Activated naive CD8-positive, alpha-beta T cell treated with anti-CD3 and anti-CD28 coated beads, Interleukin-2, amount 50 U/mL, for 24 hours (primary cell): Measurements from ENCODE around the gene ARHGAP12.
A peak's percentile ranks its signal among the peaks of the same experiment; 100 is the strongest.

Source experiments
- ATAC-seq: fragments of 150-1000 bp; cut with Tn5 transposase; one replicate; pipeline ENCODE4 v1.10.0; 2021
- DNase-seq: peaks from one replicate; pipeline ENCODE4 v3.0.0; 2021
- H3K27ac Mint-ChIP-seq: one replicate; pipeline ENCODE4 v1.8.0; 2021; ENCODE audit warnings: mild to moderate bottlenecking, mixed read lengths
- H3K27me3 Mint-ChIP-seq: one replicate; pipeline ENCODE4 v1.8.0; 2021; ENCODE audit warnings: mixed read lengths
- H3K36me3 Mint-ChIP-seq: one replicate; pipeline ENCODE4 v1.8.0; 2021; ENCODE audit warnings: low read depth, mixed read lengths
- H3K4me1 Mint-ChIP-seq: one replicate; pipeline ENCODE4 v1.8.0; 2021; ENCODE audit warnings: mixed read lengths
- H3K4me3 Mint-ChIP-seq: one replicate; pipeline ENCODE4 v1.8.0; 2021; ENCODE audit warnings: mild to moderate bottlenecking, moderate library complexity, mixed read lengths
- H3K9me3 Mint-ChIP-seq: one replicate; pipeline ENCODE4 v1.8.0; 2021; ENCODE audit warnings: mixed read lengths

The ARHGAP12 gene

DNA sequence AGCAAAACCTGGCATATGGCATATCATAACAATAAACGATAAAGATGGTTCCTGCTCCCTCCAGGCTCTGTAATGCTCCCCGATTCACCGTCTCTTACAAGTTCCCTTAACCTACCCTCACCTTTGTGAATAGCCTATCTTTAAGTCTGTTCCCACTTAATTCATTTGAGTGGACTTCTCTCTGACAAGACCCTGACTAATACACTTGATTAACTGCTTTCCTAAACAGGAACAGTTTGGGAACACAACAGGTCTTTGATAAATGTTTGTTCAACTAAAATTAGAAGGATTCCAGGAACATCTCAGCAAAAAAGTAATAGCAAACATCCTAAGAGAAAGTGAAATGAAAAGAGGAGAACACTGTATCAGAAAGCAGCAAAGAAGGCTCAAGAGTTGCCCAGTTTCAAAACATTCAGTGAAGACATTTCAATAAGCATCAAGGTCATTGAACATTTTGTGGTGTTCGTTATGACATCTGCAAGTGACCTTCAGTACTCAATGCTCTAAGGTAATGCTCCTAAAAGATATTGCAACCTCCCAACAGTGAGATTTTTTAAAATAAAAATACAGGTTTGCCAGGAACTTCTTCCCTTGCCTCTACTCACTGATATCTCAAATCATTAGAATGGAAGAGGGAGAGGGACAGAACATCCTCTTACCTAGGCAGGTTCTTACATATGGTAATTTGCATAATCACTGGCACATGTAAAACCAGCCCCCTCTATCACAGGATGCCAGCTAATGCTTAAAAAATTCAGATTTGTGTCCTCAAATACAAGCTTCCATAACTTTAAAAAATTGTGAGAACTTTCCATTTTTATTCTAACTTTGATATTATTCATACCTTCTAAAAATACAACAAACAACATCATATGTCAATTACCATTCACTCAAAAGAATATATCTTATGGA, 11.4 kb upstream of the ARHGAP12 start:
- no peak overlapping the region for H3K27ac Mint-ChIP-seq
- no peak overlapping the region for H3K4me3 Mint-ChIP-seq
- H3K9me3 Mint-ChIP-seq, result no peaks in the 10 kb centered on the region
- DNase-seq, result no peak
- H3K27me3 Mint-ChIP-seq, result no peaks in the 10 kb centered on the region
- ATAC-seq, result no peak
- no peaks in the 10 kb centered on the region for H3K36me3 Mint-ChIP-seq
- peaks cover 16% of the 10 kb centered on the region for H3K4me1 Mint-ChIP-seq

DNA sequence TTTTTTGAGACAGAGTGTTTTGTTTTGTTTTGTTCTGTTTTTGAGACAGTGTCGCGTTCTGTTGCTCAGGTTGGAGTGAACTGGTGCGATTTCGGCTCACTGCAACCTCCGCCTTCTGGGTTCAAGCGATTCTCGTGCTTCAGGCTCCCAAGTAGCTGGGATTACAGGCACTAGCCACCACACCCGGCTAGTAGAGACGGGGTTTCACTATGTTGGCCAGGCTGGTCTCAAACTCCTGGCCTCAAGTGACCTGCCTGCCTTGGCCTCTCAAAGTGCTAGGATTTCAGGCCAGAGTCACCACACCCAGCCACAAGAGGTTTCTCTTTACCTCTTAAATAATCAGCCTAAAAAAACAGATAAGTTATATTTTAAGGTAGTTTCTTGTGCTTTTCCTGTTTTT, 8.7 kb upstream of the ARHGAP12 start:
- no peaks in the 10 kb centered on the region for H3K36me3 Mint-ChIP-seq
- no peak overlapping the region for H3K4me3 Mint-ChIP-seq
- H3K9me3 Mint-ChIP-seq, result no peaks in the 10 kb centered on the region

DNA sequence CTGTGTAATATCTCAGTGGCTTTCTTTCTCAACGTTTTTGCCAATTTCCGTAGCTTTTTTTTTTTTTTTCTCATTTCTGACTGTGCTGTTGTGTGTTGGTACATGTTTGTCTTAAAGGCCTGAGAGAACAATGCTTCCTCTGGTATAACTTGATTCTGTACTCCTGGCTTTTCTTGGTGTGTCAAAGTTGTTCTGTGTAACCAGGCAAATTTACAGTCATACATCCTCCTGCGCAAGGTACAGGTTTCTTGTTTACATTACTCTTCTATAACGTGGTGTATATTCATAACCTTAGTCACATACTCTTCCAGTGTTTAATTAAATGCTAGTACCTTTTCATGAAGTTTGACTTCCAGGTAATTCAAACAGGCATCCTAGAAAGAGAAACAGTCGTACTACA, 8.3 kb upstream of the ARHGAP12 start:
- Mint-ChIP-seq H3K4me1 (peaks cover 11% of the 10 kb centered on the region), H3K9me3 (no peaks in the 10 kb centered on the region), H3K27ac (no peak overlapping the region), H3K27me3 (no peaks in the 10 kb centered on the region), H3K36me3 (no peaks in the 10 kb centered on the region), H3K4me3 (no peak overlapping the region)
- no peak for DNase-seq
- ATAC-seq, result no peak

More for the DNA sequence above, 8.7 kb upstream of the ARHGAP12 start:
- no peaks in the 10 kb centered on the region for H3K27me3 Mint-ChIP-seq
- H3K27ac Mint-ChIP-seq, result no peak overlapping the region
- DNase-seq (no peak), ATAC-seq (no peak)
- H3K4me1 Mint-ChIP-seq, result peaks cover 11% of the 10 kb centered on the region

DNA sequence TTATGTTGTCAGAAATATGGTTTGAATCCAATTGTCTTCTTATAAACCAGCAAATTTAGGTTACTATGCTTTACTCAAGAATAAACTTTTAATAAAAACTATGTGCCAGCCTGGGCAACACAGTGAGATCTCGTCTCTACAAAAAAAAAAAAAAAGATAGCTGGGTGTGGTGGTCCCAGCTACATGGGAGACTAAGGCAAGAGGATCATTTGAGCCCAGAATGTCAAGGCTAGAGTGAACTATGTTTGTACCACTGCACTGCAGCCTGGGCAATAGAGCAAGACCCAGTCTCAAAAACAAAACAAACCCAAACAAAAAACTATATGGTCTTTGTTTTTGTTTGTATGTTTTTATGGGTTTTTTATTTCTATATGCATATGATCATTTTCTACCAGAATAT, 7.5 kb upstream of the ARHGAP12 start:
- no peak for DNase-seq
- H3K36me3 Mint-ChIP-seq, result no peaks in the 10 kb centered on the region
- H3K27ac Mint-ChIP-seq, result no peak overlapping the region
- no peaks in the 10 kb centered on the region for H3K27me3 Mint-ChIP-seq
- peaks cover 6% of the 10 kb centered on the region for H3K4me1 Mint-ChIP-seq
- H3K9me3 Mint-ChIP-seq, result no peaks in the 10 kb centered on the region
- H3K4me3 Mint-ChIP-seq, result no peak overlapping the region
- no peak for ATAC-seq

DNA sequence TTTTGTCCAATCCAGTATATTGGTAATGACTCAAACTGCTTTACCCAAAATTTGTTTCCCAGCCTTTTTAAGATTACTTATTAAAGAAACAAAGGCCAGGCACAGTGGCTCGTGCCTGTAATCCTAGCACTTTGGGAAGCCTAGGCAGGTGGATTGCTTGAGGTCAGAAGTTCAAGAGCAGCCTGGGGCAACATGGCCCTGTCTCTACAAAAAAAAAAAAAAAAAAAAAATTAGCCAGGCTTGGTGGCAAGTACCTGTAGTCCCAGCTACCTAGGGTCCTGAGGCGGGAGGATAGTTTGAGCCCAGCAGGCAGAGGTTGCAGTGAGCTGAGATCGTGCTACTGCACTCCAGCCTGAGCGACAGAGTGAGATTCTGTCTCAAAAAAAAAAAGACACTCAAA, 7.0 kb upstream of the ARHGAP12 start:
- Mint-ChIP-seq H3K27ac (no peak overlapping the region), H3K4me1 (peaks cover 2% of the 10 kb centered on the region), H3K4me3 (no peak overlapping the region), H3K9me3 (no peaks in the 10 kb centered on the region), H3K27me3 (no peaks in the 10 kb centered on the region), H3K36me3 (no peaks in the 10 kb centered on the region)
- DNase-seq (no peak), ATAC-seq (no peak)

DNA sequence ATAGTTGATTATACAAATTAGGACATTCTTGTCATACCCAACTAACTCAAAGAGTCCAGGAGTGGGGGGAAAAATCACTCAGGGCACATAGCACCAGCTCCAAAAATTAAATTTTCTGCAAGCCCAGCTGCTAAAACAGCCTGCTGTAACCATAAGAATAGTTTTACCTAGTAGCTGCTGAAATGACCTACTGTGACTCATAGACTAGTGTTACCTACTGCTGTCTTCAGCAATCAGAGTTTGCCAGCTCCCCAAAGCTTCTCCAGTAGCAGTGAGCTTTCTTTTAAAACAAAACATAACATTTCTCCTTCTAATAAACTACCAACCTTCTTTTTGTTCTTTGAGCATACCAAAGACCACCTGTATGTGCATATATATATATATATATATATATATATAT, 4.2 kb upstream of the ARHGAP12 start:
- DNase-seq, result no peak
- Mint-ChIP-seq H3K36me3 (no peaks in the 10 kb centered on the region), H3K27me3 (no peaks in the 10 kb centered on the region), H3K4me1 (peaks cover 14% of the 10 kb centered on the region), H3K4me3 (no peak overlapping the region), H3K9me3 (no peaks in the 10 kb centered on the region), H3K27ac (no peak overlapping the region)
- no peak for ATAC-seq

DNA sequence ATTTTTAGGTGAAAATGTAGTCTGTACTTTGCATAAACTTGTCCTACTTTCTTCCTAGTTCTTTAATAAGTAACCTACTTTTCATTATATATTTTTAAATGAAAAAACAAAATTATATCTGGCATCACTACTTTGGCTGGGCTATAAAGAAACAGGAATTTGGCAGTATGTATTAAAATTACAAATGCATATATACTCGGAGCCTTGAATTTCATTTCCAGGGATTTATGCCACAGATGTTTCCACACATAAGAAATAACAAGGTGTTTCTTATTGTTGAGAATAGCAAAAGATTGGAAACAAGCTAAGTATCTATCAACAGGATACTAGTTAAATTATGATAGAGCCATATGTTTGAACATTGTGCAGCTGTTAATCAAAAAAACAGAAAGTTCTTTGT, 2.2 kb upstream of the ARHGAP12 start:
- Mint-ChIP-seq H3K27ac (no peak overlapping the region), H3K9me3 (no peaks in the 10 kb centered on the region), H3K36me3 (no peaks in the 10 kb centered on the region), H3K27me3 (no peaks in the 10 kb centered on the region), H3K4me3 (peak overlapping the region; percentile 86), H3K4me1 (peaks cover 33% of the 10 kb centered on the region)
- no peak for ATAC-seq
- no peak for DNase-seq

DNA sequence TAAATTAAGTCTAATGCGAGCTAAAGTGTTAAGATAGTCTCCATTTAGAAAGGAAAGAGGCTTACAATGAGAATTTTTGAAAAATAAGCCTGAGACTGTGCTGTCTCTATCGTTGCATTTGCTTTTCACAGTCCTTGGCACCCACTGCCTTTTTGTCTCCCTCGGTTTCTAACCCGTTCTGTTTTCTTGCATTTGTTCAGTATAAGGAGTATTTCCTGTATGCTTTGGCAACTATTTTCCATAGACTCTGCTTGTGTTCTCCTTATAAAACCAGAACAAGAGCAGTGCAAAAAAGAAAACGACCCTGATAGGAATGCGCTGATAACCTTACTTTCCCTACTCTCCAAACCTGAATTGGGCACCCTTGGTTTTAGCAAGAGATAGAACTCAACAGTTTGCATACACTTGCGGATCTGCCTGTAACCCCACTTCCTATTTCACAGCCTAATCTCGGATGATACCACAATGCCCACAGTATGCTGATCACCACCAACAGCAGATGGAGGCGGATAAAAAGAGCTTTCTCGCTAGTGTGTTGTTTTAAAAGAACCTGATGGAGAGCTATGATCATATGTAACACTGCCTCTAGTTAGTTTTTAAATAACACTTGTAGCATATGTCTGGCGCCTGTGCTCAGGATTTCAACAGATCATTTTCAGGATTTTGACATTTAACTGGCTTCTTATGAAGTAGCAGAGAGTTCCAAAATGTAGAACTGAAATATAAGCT, 1.6 kb upstream of the ARHGAP12 start:
- H3K36me3 Mint-ChIP-seq, result no peaks in the 10 kb centered on the region
- peak; percentile 11 for DNase-seq
- H3K4me3 Mint-ChIP-seq, result peak overlapping the region; percentile 86
- H3K27ac Mint-ChIP-seq, result no peak overlapping the region
- H3K27me3 Mint-ChIP-seq, result no peaks in the 10 kb centered on the region
- H3K4me1 Mint-ChIP-seq, result peaks cover 36% of the 10 kb centered on the region
- no peaks in the 10 kb centered on the region for H3K9me3 Mint-ChIP-seq
- ATAC-seq, result peak; percentile 53

DNA sequence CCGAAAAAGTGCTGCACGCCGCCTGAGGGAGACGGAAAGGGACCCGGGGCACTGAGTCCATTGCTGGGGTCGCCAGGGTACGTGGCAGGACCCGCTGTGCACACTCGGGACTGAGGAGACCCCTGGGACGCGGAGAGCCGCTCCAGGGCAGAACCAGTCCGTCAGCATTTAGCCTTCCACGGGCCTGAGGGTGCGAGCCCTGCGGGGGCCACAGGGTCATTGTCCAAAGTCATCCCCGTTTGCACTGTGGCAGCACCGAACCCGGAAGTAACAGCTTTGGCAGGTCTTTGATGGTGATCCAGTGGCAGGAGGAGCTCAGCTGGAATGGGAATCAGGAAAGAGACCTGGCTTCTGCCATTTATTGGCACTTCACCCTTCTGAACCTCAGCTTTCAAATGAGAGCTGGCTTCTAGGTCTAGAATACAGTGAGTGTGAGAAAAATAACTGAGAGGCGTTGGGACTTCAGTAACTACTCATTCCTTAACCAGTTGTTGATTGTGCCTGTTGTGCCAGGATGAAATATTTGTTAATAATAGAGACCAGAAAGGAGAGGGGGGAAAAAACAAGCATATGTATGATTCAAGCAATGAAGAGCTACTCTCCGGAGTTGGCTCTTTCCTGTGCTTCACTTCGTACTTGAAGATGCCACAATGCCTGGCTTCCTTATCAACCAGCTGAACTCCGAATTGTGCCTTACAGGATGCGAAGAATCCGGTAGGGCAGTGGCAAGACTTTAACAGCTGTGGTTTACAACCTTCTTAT, 811 bp upstream of the ARHGAP12 start:
- Mint-ChIP-seq H3K9me3 (no peaks in the 10 kb centered on the region), H3K36me3 (no peaks in the 10 kb centered on the region), H3K27ac (peak overlapping the region; percentile 69), H3K4me1 (peaks cover 43% of the 10 kb centered on the region), H3K27me3 (no peaks in the 10 kb centered on the region), H3K4me3 (peak overlapping the region; percentile 86)
- DNase-seq (peak; percentile 29), ATAC-seq (no peak)

DNA sequence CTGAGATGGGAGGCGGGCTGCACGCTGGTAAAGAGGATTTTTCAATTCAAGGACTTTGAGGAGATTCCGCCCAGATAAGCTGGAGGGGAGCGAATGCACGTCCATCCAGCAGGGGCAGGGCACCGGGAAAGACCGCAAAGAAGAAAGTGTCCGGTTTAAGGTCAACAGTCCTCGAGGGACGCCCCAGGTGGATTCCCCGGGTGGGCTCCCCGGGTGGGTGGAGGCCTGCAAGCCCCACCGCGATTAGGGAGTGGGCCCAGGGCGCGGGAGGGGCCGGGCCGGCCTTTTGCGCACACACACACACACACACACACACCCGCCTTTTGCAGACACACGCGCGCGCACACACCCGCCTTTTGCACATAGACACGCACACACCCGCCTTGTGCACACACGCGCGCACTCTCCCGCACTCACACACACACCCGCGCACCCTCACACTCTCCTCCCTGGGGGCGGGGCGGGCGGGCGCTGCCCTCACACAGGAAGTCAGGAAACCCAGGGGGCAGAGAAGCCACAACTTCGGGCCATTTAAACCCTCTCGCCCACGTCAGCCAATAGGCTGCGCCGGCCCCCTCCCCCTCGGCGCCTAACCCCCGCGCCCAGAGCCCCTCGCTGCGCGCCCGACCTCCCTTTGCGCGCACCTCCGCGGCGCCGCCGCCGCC, 615 bp downstream of the ARHGAP12 start:
- H3K9me3 Mint-ChIP-seq, result no peaks in the 10 kb centered on the region
- H3K4me1 Mint-ChIP-seq, result peaks cover 57% of the 10 kb centered on the region
- DNase-seq (peak; percentile 41), ATAC-seq (peak; percentile 47)
- no peaks in the 10 kb centered on the region for H3K36me3 Mint-ChIP-seq
- no peaks in the 10 kb centered on the region for H3K27me3 Mint-ChIP-seq
- H3K27ac Mint-ChIP-seq, result peak overlapping the region; percentile 79
- peak overlapping the region; percentile 86 for H3K4me3 Mint-ChIP-seq

DNA sequence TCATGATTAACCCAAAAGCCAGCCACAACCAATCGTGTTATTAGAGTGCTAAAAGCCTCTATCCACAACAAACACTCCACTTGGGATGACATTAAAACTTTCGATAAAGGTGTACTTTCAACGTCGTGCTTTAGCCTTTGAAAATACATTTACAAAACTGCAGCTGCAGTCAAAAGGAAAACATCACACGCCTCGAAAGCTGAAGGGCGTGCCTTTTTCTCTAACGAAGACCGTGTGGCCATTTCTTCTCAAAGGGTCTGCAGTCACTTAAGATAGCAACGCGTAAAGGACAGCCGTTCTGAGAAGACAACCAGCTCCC, 1.1 kb downstream of the ARHGAP12 start:
- Mint-ChIP-seq H3K9me3 (no peaks in the 10 kb centered on the region), H3K4me1 (peaks cover 57% of the 10 kb centered on the region)
- ATAC-seq, result peak; percentile 16

DNA sequence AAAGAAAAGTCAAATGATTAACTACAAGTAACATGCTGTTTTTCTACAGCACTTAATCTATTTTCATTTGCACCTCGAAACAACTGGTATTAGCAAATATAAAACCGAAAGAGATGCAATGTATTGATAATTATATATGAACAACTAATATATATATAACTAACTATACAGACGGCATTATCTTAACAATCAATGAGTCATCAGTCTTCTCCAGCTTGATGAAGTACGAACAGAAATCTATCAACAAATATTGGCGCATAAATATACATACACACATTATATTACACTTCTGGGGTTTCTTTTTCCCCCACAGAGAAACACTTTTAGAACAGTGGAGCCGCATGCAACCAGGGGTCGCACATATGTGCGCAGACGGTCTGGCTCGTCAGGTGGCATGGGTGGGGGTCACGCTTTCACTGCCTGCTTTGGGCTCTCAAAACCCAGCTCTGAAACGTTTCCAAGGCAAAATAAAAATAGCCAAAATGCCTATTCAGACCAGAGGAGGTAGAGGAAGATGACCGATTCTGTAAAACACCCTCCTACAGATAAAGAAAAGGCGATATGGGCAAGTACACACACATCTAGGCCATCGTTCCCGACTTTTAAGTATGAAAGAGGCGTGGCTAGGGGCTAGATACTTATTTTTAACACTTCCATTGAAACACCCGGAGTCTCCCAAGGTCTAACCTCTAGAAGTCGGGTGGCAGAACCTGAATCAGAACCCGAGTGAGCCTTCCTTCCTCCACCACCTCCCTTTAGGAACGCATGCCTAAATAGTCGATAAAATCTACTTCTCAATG, 1.7 kb downstream of the ARHGAP12 start:
- H3K27ac Mint-ChIP-seq, result peak overlapping the region; percentile 79
- H3K9me3 Mint-ChIP-seq, result no peaks in the 10 kb centered on the region
- no peak for ATAC-seq
- peak overlapping the region; percentile 86 for H3K4me3 Mint-ChIP-seq
- peaks cover 59% of the 10 kb centered on the region for H3K4me1 Mint-ChIP-seq
- H3K36me3 Mint-ChIP-seq, result no peaks in the 10 kb centered on the region
- DNase-seq, result no peak
- H3K27me3 Mint-ChIP-seq, result no peaks in the 10 kb centered on the region

More for the DNA sequence above, 1.1 kb downstream of the ARHGAP12 start:
- no peaks in the 10 kb centered on the region for H3K27me3 Mint-ChIP-seq
- no peak for DNase-seq
- peak overlapping the region; percentile 79 for H3K27ac Mint-ChIP-seq
- H3K4me3 Mint-ChIP-seq, result peak overlapping the region; percentile 86
- no peaks in the 10 kb centered on the region for H3K36me3 Mint-ChIP-seq

DNA sequence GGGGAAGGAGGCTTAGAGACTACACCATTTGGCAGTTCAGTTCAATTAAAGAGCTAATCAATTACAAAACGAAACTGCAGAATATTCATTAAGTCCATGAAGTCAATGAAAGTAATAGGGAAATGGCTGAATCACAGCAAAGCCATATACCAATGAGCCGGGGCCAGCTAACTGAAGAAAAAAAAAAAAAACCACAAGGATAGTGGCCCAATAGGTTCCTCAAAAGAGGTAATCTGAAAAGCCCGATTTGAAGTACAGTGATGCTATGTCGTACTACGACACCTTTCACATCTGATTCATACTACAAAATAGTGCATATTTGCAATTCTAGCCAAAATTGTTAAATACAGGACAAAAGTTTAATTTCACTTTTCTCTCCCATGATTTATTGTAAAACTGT, 2.5 kb downstream of the ARHGAP12 start:
- H3K4me3 Mint-ChIP-seq, result no peak overlapping the region

DNA sequence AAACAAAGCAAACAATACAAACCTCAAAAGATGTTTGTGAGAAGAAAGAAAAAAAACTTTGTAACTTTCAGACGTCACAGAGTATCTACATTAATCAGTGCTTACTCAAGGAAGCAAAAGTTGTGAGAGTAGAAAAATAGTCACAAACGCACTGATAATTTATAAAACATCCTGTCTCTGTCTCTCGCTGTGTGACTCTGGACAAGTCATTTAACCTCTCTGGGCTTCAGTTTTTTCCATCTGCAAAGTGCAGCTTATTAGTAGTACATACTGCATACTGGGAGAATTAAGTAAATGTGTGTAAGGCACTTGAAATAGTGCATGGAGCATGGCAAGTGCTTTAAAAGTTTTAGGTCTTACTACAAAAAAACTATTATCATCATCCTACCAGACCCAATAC, 3.8 kb downstream of the ARHGAP12 start:
- DNase-seq (no peak), ATAC-seq (no peak)
- Mint-ChIP-seq H3K27ac (no peak overlapping the region), H3K27me3 (no peaks in the 10 kb centered on the region), H3K4me1 (peaks cover 70% of the 10 kb centered on the region), H3K4me3 (no peak overlapping the region), H3K9me3 (no peaks in the 10 kb centered on the region), H3K36me3 (no peaks in the 10 kb centered on the region)

More for the DNA sequence above, 2.5 kb downstream of the ARHGAP12 start:
- no peak overlapping the region for H3K27ac Mint-ChIP-seq
- no peaks in the 10 kb centered on the region for H3K27me3 Mint-ChIP-seq
- DNase-seq (no peak), ATAC-seq (no peak)
- H3K9me3 Mint-ChIP-seq, result no peaks in the 10 kb centered on the region
- no peaks in the 10 kb centered on the region for H3K36me3 Mint-ChIP-seq
- peaks cover 67% of the 10 kb centered on the region for H3K4me1 Mint-ChIP-seq
